Right atrium auricular region (tissue), 2 donors: Measurements from ENCODE around the gene PRPF40A. TPM values are rescaled to one million over a fixed set of nuclear protein-coding genes. Genes with fewer than 3 reads are reported as not detected.

Source experiments
- DNase-seq: peaks from one replicate; pipeline ENCODE4 v3.0.0-alpha.2; 2019; ENCODE audit warnings: low spot score
- H3K27ac ChIP-seq, 2 donors: fragments of 200-600 bp; sonication (generic); 1 replicate in 1 of 2; 2 replicates in 1 of 2; pipeline ENCODE4 v1.5.1; 2016 to 2019
- H3K27me3 ChIP-seq, 2 donors: fragments of 200-600 bp; sonication (generic); one replicate each; pipeline versions ENCODE4 v1.5.1 to v1.6.0; 2017 to 2019
- H3K36me3 ChIP-seq: fragments of 200-600 bp; sonication (generic); one replicate; pipeline ENCODE4 v1.5.1; 2016
- H3K4me1 ChIP-seq, 2 donors: fragments of 200-600 bp; sonication (generic); one replicate each; pipeline versions ENCODE4 v1.5.1 to v1.6.0; 2017 to 2019
- H3K4me3 ChIP-seq, 2 donors: fragments of 200-600 bp; sonication (generic); 1 replicate in 1 of 2; 2 replicates in 1 of 2; pipeline ENCODE4 v1.5.1; 2017 to 2019; ENCODE audit warnings: mild to moderate bottlenecking in 1 of 2, moderate library complexity in 1 of 2
- H3K9me3 ChIP-seq, 2 donors: fragments of 200-600 bp; sonication (generic); one replicate each; pipeline ENCODE4 v1.5.1; 2019
- CTCF ChIP-seq, 2 donors: fragments of 200-600 bp; sonication (generic); IDR thresholded peaks; one replicate each; pipeline ENCODE4 v1.5.1; 2019; ENCODE audit warnings: antibody characterized with exemption in 2 of 2
- total RNA-seq, 2 donors: library from RNA; depleted of rRNA; stranded (reverse); fragments of >200 nt; gene quantifications; one replicate each; pipeline ENCODE4 v1.1.0, GENCODE V29; 2016

Gene PRPF40A
- total RNA-seq, 2 donors from 2014 or later: 31.2 to 44.6 TPM

DNA sequence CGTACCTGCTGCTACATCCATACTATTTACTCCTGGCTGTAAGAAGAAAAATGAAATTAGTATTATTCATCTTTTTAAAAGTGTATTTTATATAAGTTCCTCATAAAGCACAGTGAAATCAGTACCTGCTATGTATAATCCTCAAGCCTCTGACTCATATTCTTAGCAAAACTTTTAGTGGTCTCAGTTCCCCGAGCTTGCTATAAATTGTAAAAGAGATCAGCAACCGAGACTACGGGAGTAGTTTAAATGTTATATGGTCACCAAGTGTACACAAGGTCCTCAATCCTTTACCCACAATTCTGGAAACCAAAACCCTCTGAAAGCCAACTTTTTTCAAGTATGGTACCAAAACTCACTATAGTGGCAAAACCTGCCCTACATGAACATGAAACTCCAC lies 24.2 kb downstream of the PRPF40A start:
- no peaks in the 10 kb centered on the region for H3K4me1 ChIP-seq
- H3K36me3 ChIP-seq: peaks cover 12% of the 10 kb centered on the region
- no peak for TF ChIP-seq CTCF (IDR thresholded peaks at IDR 0.05)
- H3K27ac ChIP-seq: no peak overlapping the region
- H3K4me3 ChIP-seq: no peak overlapping the region
- no peak for DNase-seq
- H3K9me3 ChIP-seq: no peaks in the 10 kb centered on the region
- no peaks in the 10 kb centered on the region for H3K27me3 ChIP-seq

DNA sequence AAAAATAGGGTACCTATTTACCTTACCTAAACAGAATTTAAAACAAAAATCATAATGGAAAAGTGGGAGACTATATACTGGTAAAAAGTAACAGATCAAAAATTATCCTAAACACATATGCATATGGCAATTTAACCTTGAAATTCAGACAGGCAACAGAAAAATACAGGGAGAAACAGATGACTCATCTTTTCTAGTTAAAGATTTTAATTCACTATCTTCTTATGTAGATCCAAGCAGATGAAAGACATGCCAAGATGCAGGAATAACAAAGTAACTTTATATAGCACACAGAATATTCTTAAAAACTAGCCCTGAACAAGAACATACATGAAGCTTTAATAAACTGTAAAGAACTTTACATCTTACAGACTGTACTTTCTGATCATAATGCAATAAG lies 30.9 kb downstream of the PRPF40A start:
- no peak for DNase-seq
- no peaks in the 10 kb centered on the region for H3K4me1 ChIP-seq
- H3K9me3 ChIP-seq: no peaks in the 10 kb centered on the region
- no peak overlapping the region for H3K4me3 ChIP-seq
- H3K36me3 ChIP-seq: no peaks in the 10 kb centered on the region
- H3K27ac ChIP-seq: no peak overlapping the region
- TF ChIP-seq CTCF (IDR thresholded peaks at IDR 0.05): no peak
- no peaks in the 10 kb centered on the region for H3K27me3 ChIP-seq

DNA sequence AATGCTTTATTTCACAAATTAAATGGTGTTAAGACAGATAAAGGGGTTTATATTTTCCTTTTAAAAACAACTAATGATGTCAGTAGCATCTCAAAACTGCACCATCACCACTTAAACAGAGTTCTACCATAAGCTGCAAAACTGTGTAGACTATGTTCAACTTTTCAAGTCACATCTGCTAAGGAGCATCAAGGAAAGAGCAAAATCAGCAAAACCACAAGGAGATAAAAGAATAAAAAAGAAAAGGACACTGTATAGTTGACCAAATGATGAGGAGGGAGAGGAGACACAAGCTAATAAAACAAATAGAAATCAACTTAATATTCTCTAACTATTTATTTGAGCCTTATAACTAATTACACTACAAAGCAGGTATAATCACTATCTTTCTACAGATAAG lies 33.9 kb downstream of the PRPF40A start:
- H3K4me1 ChIP-seq: no peaks in the 10 kb centered on the region
- no peaks in the 10 kb centered on the region for H3K27me3 ChIP-seq
- no peaks in the 10 kb centered on the region for H3K9me3 ChIP-seq
- no peak overlapping the region for H3K4me3 ChIP-seq
- TF ChIP-seq CTCF (IDR thresholded peaks at IDR 0.05): no peak
- H3K27ac ChIP-seq: no peak overlapping the region
- no peak for DNase-seq
- H3K36me3 ChIP-seq: peaks cover 25% of the 10 kb centered on the region

- H3K36me3 ChIP-seq: peaks cover 26% of the 10 kb centered on the region
- H3K27ac ChIP-seq: no peak overlapping the region
- no peak for TF ChIP-seq CTCF (IDR thresholded peaks at IDR 0.05)
- no peak for DNase-seq
- H3K27me3 ChIP-seq: no peaks in the 10 kb centered on the region
- no peaks in the 10 kb centered on the region for H3K4me1 ChIP-seq
- H3K9me3 ChIP-seq: no peaks in the 10 kb centered on the region
- no peak overlapping the region for H3K4me3 ChIP-seq
Measured at GRCh38 chr2:152682663-152683062, 34.6 kb downstream of the PRPF40A start.

DNA sequence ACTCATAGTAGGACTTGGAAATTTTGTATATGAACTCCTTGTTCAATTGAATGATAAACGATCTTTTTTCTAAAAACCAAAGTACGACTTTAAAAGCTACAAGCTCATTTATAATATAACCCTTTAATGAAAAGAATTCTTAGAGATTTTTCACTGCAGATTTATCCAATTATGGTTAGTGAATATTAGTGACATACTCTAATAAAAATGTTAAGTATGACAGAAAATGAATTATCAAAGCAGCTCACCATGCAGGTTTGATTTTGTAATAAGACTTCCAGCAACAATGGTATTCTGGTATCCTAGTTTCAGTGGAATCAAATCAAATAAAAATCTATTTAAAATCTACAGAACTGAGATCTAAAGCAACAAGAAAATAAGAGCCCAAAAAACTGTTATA lies 38.5 kb downstream of the PRPF40A start:
- H3K4me3 ChIP-seq: no peak overlapping the region
- no peak for TF ChIP-seq CTCF (IDR thresholded peaks at IDR 0.05)
- no peak for DNase-seq
- H3K9me3 ChIP-seq: no peaks in the 10 kb centered on the region
- H3K36me3 ChIP-seq: peaks cover 42% of the 10 kb centered on the region
- no peaks in the 10 kb centered on the region for H3K27me3 ChIP-seq
- H3K27ac ChIP-seq: no peak overlapping the region
- no peaks in the 10 kb centered on the region for H3K4me1 ChIP-seq

DNA sequence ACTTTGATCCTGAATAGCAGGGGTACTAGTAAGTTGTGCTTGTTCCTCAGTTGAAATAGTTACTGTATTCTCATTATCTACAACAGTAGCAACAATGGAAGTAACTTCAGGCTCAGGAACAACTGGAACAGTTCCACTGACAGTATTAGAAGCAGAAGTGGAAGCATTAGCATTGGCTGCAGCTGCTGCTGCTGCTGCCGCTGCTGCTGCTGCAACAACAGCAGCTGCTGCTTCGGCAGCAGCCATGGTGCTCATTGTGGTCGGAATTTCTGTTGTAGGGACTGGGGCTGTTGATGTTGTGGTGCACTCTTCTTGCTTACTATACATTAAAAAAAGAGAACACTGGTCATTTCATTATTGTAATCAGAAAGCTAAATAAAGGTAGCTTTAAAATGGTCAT lies 40.8 kb downstream of the PRPF40A start:
- no peak for TF ChIP-seq CTCF (IDR thresholded peaks at IDR 0.05)
- H3K4me1 ChIP-seq: no peaks in the 10 kb centered on the region
- H3K4me3 ChIP-seq: no peak overlapping the region
- H3K9me3 ChIP-seq: no peaks in the 10 kb centered on the region
- no peak overlapping the region for H3K27ac ChIP-seq
- H3K36me3 ChIP-seq: peaks cover 59% of the 10 kb centered on the region
- no peaks in the 10 kb centered on the region for H3K27me3 ChIP-seq
- no peak for DNase-seq
